ENCODE measurements around the gene LPCAT3.

LPCAT3 gene

GRCh38 chr12:7004287-7004803 lies 13.9 kb downstream of the LPCAT3 start:
- H3K27me3 ChIP-seq (ENCODE audit: insufficient read depth, poor library complexity, severe bottlenecking) = no peaks in the 10 kb centered on the region
- no peak for TF ChIP-seq REST (IDR thresholded peaks at IDR 0.05; ENCODE audit: insufficient replicate concordance, low read depth)
- TF ChIP-seq SPI1 (IDR thresholded peaks at IDR 0.05; ENCODE audit: borderline replicate concordance, low read depth) = no peak
- TF ChIP-seq CTCF (IDR thresholded peaks at IDR 0.05; ENCODE audit: insufficient read depth, low read length) = no peak
- TF ChIP-seq GABPA (IDR thresholded peaks at IDR 0.05; ENCODE audit: low read depth) = no peak
- TF ChIP-seq POLR2AphosphoS5 (IDR thresholded peaks at IDR 0.05; ENCODE audit: low read depth) = no peak
- no peak overlapping the region for H3K4me3 ChIP-seq (replicated peaks; ENCODE audit: insufficient read depth, low read length)
- H3K27ac ChIP-seq (replicated peaks) = no peak overlapping the region
- no peak for DNase-seq (ENCODE audit: low read depth in 1 of 2, low spot score in 1 of 2)

GRCh38 chr12:7001921-7002591 lies 16.2 kb downstream of the LPCAT3 start:
- DNase-seq (ENCODE audit: low read depth in 1 of 2, low spot score in 1 of 2) = no peak
- H3K4me3 ChIP-seq (replicated peaks; ENCODE audit: insufficient read depth, low read length) = no peak overlapping the region
- no peak overlapping the region for H3K27ac ChIP-seq (replicated peaks)
- no peaks in the 10 kb centered on the region for H3K27me3 ChIP-seq (ENCODE audit: insufficient read depth, poor library complexity, severe bottlenecking)
- no peak for TF ChIP-seq CTCF (IDR thresholded peaks at IDR 0.05; ENCODE audit: insufficient read depth, low read length)
- TF ChIP-seq POLR2AphosphoS5 (IDR thresholded peaks at IDR 0.05; ENCODE audit: low read depth) = no peak
- no peak for TF ChIP-seq SPI1 (IDR thresholded peaks at IDR 0.05; ENCODE audit: borderline replicate concordance, low read depth)
- TF ChIP-seq GABPA (IDR thresholded peaks at IDR 0.05; ENCODE audit: low read depth) = no peak
- TF ChIP-seq REST (IDR thresholded peaks at IDR 0.05; ENCODE audit: insufficient replicate concordance, low read depth) = no peak

- Histone ChIP-seq H3K4me3 (replicated peaks; ENCODE audit: insufficient read depth, low read length) (no peak overlapping the region), H3K27me3 (ENCODE audit: insufficient read depth, poor library complexity, severe bottlenecking) (no peaks in the 10 kb centered on the region), H3K27ac (replicated peaks) (no peak overlapping the region)
- no peak for TF ChIP-seq REST (IDR thresholded peaks at IDR 0.05; ENCODE audit: insufficient replicate concordance, low read depth)
- TF ChIP-seq SPI1 (IDR thresholded peaks at IDR 0.05; ENCODE audit: borderline replicate concordance, low read depth) = no peak
- DNase-seq (ENCODE audit: low read depth in 1 of 2, low spot score in 1 of 2) = no peak
Measured at GRCh38 chr12:6998715-6999451, 19.4 kb downstream of the LPCAT3 start.

Data from HL-60 (cell line).